SK-MEL-5 (cell line): ENCODE measurements around the gene RFX2. TPM values are rescaled to one million over a fixed set of nuclear protein-coding genes. Genes with fewer than 3 reads are reported as not detected.
"Not testable (repeated sequence)": the region's sequence is repeated elsewhere in the genome, so short reads cannot be mapped to it uniquely, and the experiment has no call there.

Source experiments
- DNase-seq: peaks from one replicate; pipeline ENCODE4 v3.0.0-alpha.2; 2016; ENCODE audit warnings: low read depth, low spot score
- in situ Hi-C: cut with HindIII; loops from 2 replicates; pipeline ENCODE4 v1.10.0; 2016; ENCODE audit warnings: low sequenced_read_pairs, high pct_unique_total_duplicates, low pct_unique_long_range_greater_than_20kb
- total RNA-seq: library from RNA; depleted of rRNA; stranded (reverse); fragments of >200 nt; shearing (Covaris generic); gene quantifications from 2 replicates; pipeline ENCODE4 v1.2.3, GENCODE V29; 2014

RFX2 gene
- total RNA-seq, 1 experiment from 2014 or later = 2.6 TPM

- DNase-seq = no peak
- in situ Hi-C loops = no loop called here
Measured at GRCh38 chr19:6108721-6109633, 1.3 kb downstream of the RFX2 start.

GRCh38 chr19:6106643-6107294 lies 3.5 kb downstream of the RFX2 start:
- DNase-seq, in situ Hi-C loops: not testable (repeated sequence)

- in situ Hi-C loops = no loop called here
- DNase-seq = no peak
Measured at GRCh38 chr19:6105444-6105843, 4.9 kb downstream of the RFX2 start.

GRCh38 chr19:6103894-6104293 lies 6.4 kb downstream of the RFX2 start:
- no peak for DNase-seq

GRCh38 chr19:6103217-6103644 lies 7.1 kb downstream of the RFX2 start:
- no peak for DNase-seq
- in situ Hi-C loops = no loop called here

More at GRCh38 chr19:6103894-6104293, 6.4 kb downstream of the RFX2 start:
- in situ Hi-C loops = no loop called here

GRCh38 chr19:6101991-6102390 lies 8.3 kb downstream of the RFX2 start:
- DNase-seq = no peak
- in situ Hi-C loops = no loop called here

GRCh38 chr19:6101291-6101825 lies 8.9 kb downstream of the RFX2 start:
- in situ Hi-C loops = no loop called here
- no peak for DNase-seq

GRCh38 chr19:6100284-6100915 lies 9.9 kb downstream of the RFX2 start:
- in situ Hi-C loops = no loop called here
- DNase-seq = no peak

GRCh38 chr19:6099599-6099998 lies 10.7 kb downstream of the RFX2 start:
- in situ Hi-C loops = no loop called here
- no peak for DNase-seq

- in situ Hi-C loops = no loop called here
- no peak for DNase-seq
Measured at GRCh38 chr19:6099033-6099432, 11.3 kb downstream of the RFX2 start.

GRCh38 chr19:6098574-6098973 lies 11.7 kb downstream of the RFX2 start:
- no peak for DNase-seq
- in situ Hi-C loops = no loop called here

GRCh38 chr19:6097911-6098310 lies 12.4 kb downstream of the RFX2 start:
- in situ Hi-C loops = no loop called here
- no peak for DNase-seq

- DNase-seq = no peak
- in situ Hi-C loops = no loop called here
Measured at GRCh38 chr19:6095760-6096159, 14.5 kb downstream of the RFX2 start.

GRCh38 chr19:6092329-6093286 lies 17.7 kb downstream of the RFX2 start:
- peak; percentile 13 for DNase-seq
- in situ Hi-C loops = no loop called here

GRCh38 chr19:6091771-6092291 lies 18.5 kb downstream of the RFX2 start:
- DNase-seq = no peak
- in situ Hi-C loops = no loop called here

GRCh38 chr19:6090634-6091033 lies 19.7 kb downstream of the RFX2 start:
- DNase-seq = no peak
- in situ Hi-C loops = no loop called here

- no peak for DNase-seq
- in situ Hi-C loops = no loop called here
Measured at GRCh38 chr19:6088602-6089049, 21.7 kb downstream of the RFX2 start.
